GM15510 (cell line): ENCODE results near the gene GGTLC2.

Experiments used
- POLR2A ChIP-seq: IDR thresholded peaks from 3 replicates; pipeline ENCODE4 v1.6.1; 2011; ENCODE audit warnings: borderline replicate concordance; ENCODE audit not compliant: insufficient read length; ENCODE audit errors: extremely low read depth

GGTLC2 gene

DNA sequence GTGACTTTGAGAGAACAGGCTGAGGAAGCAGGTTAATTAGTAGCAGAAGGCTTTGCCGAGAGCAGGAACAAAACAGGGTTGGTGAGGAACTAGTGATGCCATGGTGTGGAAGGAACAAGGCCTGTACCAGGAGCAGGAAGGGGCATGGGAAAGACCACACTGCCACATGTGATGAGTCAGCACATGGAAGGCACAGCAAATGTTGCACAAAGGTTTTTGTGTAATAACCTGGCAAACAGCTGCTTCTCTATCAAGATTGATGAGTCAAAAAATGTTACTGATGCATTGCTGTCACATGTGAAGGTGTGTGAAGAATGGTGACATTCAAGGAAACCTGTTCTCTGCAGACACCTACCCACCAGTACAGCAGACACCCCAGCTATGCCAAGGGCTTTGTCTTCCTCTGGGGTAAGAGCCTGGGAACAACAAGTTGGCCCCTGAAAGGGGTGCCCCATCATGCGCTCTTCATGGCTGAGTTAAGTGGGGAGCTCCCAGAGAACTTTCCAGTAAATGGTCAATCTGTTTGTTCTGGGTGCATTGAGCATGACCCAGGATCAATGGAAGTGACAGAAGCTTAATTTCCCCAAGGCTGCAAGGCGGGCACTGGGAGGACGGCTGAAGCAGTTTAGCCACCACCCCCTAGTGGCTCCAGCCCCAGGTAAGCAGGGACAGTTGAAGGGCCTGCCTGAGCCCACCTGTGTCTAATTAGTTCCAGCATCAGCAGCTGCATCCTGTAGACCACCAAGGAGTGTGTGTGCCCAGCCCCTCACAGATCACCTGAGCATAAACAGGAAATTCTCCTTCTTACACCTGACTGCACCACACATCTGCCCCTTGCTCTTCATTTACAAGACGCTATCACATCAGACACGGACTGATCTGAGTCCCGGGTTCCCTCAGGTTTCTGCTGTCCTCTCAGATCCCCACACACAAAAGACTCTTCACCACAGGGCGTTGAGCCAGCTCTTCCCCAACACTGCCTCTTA, 47.6 kb downstream of the GGTLC2 start:
- TF ChIP-seq POLR2A = no peak

GRCh38 chr22:22692707-22693530, 48.5 kb downstream of the GGTLC2 start:
- no peak for TF ChIP-seq POLR2A

GRCh38 chr22:22693531-22693884, 49.1 kb downstream of the GGTLC2 start:
- no peak for TF ChIP-seq POLR2A

- no peak for TF ChIP-seq POLR2A
Observed at GRCh38 chr22:22694106-22694505, 49.7 kb downstream of the GGTLC2 start.

DNA sequence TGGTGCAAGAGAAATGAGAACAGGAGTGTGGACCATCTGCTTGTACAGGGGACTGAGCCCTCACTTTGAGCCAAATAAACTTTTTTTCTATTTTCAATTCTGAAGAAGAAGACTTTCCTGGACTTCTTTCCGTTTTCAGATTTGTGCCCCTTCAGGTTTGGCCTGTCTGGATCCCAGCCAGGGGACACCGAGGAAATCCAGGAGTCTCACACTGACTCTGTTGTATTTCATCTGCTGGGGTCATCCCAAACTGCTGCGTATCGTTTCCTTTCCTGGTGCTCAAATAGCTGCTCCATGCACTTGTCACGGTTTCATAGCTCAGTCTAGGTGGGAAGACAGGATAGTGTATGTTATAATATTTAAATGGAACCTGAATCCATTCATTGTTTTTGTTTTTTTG, 51.7 kb downstream of the GGTLC2 start:
- no peak for TF ChIP-seq POLR2A
